Activated T-helper 1 cell treated with anti-CD3 and anti-CD28 coated beads, Interleukin-12 subunit alpha, Interleukin-12 subunit beta, Interleukin-2, Interleukin-4 antibody, amounts not matched to agents 30 ng/mL and 10 ng/mL and 1 ng/mL, durations not matched to agents 14 hours and 24 hours and 36 hours (primary cell): Measurements from ENCODE around the gene ADAM21. TPM values are rescaled to one million over a fixed set of nuclear protein-coding genes. Genes with fewer than 3 reads are reported as not detected.
"Not testable (repeated sequence)": the region's sequence is repeated elsewhere in the genome, so short reads cannot be mapped to it uniquely, and the experiment has no call there.

Source experiments
- DNase-seq: peaks from one replicate; pipeline ENCODE4 v3.0.0; 2021; ENCODE audit warnings: low spot score
- H3K27ac Mint-ChIP-seq: one replicate; pipeline ENCODE4 v1.8.0; 2021; ENCODE audit warnings: mild to moderate bottlenecking, mixed read lengths
- H3K27me3 Mint-ChIP-seq: one replicate; pipeline ENCODE4 v1.8.0; 2022; ENCODE audit warnings: mild to moderate bottlenecking, moderate library complexity, mixed read lengths; ENCODE audit not compliant: insufficient read depth
- H3K36me3 Mint-ChIP-seq: one replicate; pipeline ENCODE4 v1.8.0; 2021; ENCODE audit warnings: low read depth, mixed read lengths
- H3K4me1 Mint-ChIP-seq: one replicate; pipeline ENCODE4 v1.8.0; 2021; ENCODE audit warnings: low read depth, mixed read lengths
- H3K4me3 Mint-ChIP-seq: one replicate; pipeline ENCODE4 v1.8.0; 2021; ENCODE audit warnings: mild to moderate bottlenecking, moderate library complexity, mixed read lengths
- H3K9me3 Mint-ChIP-seq: one replicate; pipeline ENCODE4 v1.8.0; 2021; ENCODE audit warnings: mixed read lengths
- intact Hi-C: fragments of 100-400 bp; cut with micrococcal nuclease; formaldehyde crosslinking; loops from one replicate; pipeline ENCODE4 v1.15.1; 2024
- total RNA-seq: library from RNA; stranded (reverse); gene quantifications from 2 replicates; pipeline ENCODE4 v1.2.3, GENCODE V29; 2022

The ADAM21 gene
- total RNA-seq: not detected in 2 replicates

DNA sequence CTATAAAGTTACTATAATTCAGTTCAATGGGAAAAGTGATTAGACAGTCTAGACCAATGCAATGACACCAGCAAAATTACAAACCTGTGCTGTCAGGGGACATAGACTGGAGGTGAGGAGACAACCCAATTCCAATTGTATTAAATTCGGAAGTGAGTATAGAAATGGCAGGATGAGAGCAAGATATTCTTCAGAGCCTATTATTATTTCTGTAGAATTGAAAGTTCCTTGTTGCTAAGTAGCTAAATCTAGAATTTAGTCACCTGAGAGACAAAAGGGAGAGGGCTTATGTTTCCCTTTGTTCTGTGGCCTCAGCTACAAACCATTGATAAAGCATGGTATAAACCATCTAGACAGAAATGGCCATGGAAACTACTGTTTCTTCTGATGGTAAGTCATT is at the start of gene ADAM21:
TSS of gene ADAM21 (plus strand) at position 301 of the 400 bp plus-strand sequence. CDS start 5,326 bp downstream, outside the sequence.
- no peak within 1 kb of the TSS for H3K27ac Mint-ChIP-seq
- no peak within 1 kb of the TSS for H3K4me3 Mint-ChIP-seq
- no peaks in the 10 kb centered on the region for H3K36me3 Mint-ChIP-seq
- peaks cover 2% of the 10 kb centered on the region for H3K27me3 Mint-ChIP-seq
- intact Hi-C loops: no loop called here
- no peaks in the 10 kb centered on the region for H3K4me1 Mint-ChIP-seq
- DNase-seq: no peak
- no peaks in the 10 kb centered on the region for H3K9me3 Mint-ChIP-seq

DNA sequence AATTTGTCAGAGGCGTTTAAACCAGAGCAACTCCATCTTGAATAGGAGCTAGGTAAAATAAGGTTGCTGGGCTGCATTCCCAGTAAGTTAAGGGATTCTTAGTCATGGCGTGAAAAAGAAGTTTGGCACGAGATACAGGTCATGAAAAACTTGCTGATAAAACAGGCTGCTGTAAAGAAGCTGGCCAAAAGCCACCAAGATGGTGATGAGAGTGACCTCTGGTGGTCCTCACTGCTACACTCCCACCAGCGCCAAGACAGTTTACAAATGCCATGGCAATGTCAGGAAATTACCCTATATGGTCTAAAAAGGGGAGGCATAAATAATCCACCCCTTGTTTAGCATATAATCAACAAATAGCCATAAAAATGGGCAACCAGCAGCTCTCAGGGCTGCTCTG is 48.6 kb upstream of the ADAM21 start:
- H3K9me3 Mint-ChIP-seq, H3K27ac Mint-ChIP-seq, intact Hi-C loops, DNase-seq, H3K4me3 Mint-ChIP-seq, H3K4me1 Mint-ChIP-seq, H3K36me3 Mint-ChIP-seq, H3K27me3 Mint-ChIP-seq: not testable (repeated sequence)

DNA sequence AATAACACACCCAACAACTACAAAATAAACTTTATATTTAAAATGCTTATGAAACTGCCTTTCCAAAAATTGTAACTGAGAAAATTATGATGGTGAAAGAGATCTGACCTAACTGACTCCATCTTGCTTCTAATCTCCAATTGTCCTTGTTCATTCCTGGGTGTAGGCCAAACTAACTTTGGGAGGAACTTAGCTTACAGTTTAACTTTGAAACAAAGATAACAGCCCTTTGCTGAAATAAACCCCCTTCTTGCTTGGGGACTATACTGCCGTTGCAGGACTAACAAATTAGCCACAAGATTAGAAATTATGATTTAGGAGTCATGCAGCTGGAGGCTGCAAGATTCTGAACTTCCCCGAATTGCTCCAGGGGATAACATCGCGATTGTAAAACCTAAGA is 45.8 kb upstream of the ADAM21 start:
- H3K36me3 Mint-ChIP-seq, intact Hi-C loops, H3K4me3 Mint-ChIP-seq, H3K9me3 Mint-ChIP-seq, H3K4me1 Mint-ChIP-seq, DNase-seq, H3K27ac Mint-ChIP-seq, H3K27me3 Mint-ChIP-seq: not testable (repeated sequence)

DNA sequence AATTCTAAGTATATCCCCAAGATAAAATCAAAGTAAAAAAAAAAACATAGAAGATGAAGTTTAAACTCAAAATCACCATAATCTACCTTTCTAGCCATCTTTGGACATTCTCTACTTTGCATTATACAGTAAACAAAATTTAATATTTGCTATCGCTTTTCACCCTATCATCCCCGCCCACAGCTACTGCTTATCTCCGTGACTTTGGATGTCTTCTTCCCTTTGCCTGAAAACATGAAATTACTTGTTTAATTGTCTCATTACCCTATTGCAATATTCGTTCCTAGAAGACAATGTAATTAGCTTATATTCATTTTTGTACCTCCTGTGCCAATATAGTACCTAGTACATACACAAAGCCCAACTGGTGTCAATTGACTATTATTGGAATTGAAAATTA is 44.4 kb upstream of the ADAM21 start:
- no peak for DNase-seq
- no peaks in the 10 kb centered on the region for H3K4me1 Mint-ChIP-seq
- H3K27me3 Mint-ChIP-seq: no peaks in the 10 kb centered on the region
- H3K4me3 Mint-ChIP-seq: no peak overlapping the region
- H3K27ac Mint-ChIP-seq: no peak overlapping the region
- H3K36me3 Mint-ChIP-seq: no peaks in the 10 kb centered on the region
- H3K9me3 Mint-ChIP-seq: no peaks in the 10 kb centered on the region
- intact Hi-C loops: no loop called here

DNA sequence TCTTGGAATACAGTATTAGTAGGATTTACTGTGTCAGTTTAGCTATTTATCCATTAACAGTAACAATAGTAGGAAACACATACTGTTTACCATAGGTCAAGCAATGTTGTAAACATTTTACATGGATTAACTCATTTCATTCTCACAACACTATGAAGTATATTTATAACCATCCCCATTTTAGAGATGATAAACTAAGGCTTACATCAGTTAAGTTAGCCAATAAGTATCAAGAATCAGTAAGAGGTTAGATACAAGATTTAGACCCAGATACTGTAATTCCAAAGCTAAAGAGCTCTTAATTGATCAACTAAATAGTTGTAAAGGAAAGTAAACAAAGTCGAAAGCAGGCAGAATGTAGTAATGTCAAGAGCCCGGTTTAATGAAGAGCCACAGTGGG is 36.2 kb upstream of the ADAM21 start:
- Mint-ChIP-seq H3K27ac (no peak overlapping the region), H3K9me3 (no peaks in the 10 kb centered on the region), H3K4me1 (peaks cover 21% of the 10 kb centered on the region), H3K36me3 (peaks cover 3% of the 10 kb centered on the region), H3K27me3 (no peaks in the 10 kb centered on the region), H3K4me3 (peak overlapping the region; percentile 82)
- DNase-seq: no peak
- intact Hi-C loops: no loop called here

DNA sequence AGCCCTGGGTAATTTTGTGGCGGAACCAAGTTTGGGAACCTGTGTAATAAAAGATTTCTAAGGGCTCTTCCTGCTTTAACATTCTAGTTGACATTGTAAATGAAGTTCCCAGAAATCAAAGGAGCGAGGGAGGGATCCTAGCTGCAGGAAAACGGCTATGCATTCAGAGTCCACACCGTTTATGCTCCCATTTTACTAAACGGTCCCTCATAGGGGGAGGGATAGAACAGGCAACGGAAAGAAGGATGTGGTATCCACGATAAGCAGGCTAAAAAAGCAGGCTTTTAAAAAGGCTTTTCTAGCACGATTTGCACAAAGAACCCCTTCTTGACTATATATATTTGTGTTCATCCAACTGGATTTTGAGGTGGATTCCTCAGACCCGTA is 35.6 kb upstream of the ADAM21 start:
- peak overlapping the region; percentile 91 for H3K4me3 Mint-ChIP-seq
- no peaks in the 10 kb centered on the region for H3K27me3 Mint-ChIP-seq
- H3K36me3 Mint-ChIP-seq: peaks cover 3% of the 10 kb centered on the region
- DNase-seq: no peak
- H3K27ac Mint-ChIP-seq: no peak overlapping the region
- H3K4me1 Mint-ChIP-seq: peaks cover 21% of the 10 kb centered on the region
- H3K9me3 Mint-ChIP-seq: no peaks in the 10 kb centered on the region
- intact Hi-C loops: no loop called here

DNA sequence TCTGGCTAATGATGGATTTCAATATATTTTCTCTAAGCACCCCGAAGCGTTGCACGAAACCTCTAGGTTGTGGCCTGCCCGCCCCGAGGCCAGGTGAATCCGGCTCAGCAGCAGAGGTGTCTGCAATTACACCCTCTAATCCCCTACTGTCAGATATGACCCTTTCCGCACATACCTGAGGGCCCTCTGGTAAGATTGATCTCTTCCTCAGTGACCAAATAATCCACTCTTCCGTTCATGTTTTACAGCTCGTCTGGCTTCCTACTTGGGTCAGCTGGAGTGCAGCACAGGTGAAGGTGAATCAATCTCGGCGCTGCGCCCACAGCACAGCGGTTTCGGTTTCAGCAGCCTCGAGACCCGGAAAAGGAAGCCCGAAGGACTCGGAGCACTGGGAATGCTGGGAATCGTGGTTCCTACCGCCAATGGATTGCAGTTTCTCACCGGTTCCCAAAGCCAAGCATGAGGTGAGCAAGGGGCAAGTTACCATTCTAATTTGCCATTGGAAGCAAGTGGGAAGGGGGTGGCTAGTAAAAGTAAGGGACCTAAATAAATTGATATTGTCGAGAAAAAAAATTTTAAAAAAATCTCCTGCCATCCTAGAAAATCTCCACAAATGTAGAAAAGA is 35.1 kb upstream of the ADAM21 start, which contains the start of gene SYNJ2BP:
TSS of gene SYNJ2BP (minus strand) at position 366 of the 625 bp plus-strand sequence. CDS start at position 239, 127 bp downstream.
- peak within 1 kb of the TSS; percentile 91 for H3K4me3 Mint-ChIP-seq
- peaks cover 21% of the 10 kb centered on the region for H3K4me1 Mint-ChIP-seq
- intact Hi-C loops: no loop called here
- no peaks in the 10 kb centered on the region for H3K9me3 Mint-ChIP-seq
- peaks cover under 1% of the 10 kb centered on the region for H3K27me3 Mint-ChIP-seq
- DNase-seq: peak; percentile 22
- H3K36me3 Mint-ChIP-seq: peaks cover 3% of the 10 kb centered on the region
- H3K27ac Mint-ChIP-seq: no peak within 1 kb of the TSS

DNA sequence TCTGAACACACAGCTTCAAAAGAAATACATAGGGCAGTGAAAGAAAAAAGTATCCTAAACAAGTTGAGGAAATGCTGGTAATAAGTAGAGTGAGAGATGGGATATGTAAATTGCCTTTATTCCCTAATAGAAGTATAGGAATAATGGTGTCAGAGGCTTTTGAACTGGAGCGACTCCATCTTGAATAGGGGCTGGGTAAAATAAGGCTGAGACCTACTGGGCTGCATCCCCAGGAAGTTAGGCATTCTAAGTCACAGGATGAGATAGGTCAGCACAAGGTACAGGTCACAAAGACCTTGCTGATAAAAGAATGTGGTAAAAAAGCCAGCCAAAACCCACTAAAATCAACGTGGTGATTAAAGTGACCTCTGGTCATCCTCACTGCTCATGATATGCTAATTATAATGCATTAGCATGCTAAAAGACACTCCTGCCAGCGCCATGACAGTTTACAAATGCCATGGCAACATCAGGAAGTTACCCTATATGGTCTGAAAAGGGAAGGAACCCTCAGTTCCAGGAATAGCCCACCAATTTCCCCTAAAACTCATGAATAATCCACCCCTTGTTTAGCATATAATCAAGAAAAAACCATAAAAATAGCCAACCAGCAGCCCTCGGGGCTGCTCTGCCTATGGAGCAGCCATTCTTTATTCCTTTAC is 32.6 kb upstream of the ADAM21 start:
- H3K27ac Mint-ChIP-seq, H3K9me3 Mint-ChIP-seq, DNase-seq, H3K4me3 Mint-ChIP-seq, H3K36me3 Mint-ChIP-seq, intact Hi-C loops, H3K27me3 Mint-ChIP-seq: not testable (repeated sequence)
- peaks cover 21% of the 10 kb centered on the region for H3K4me1 Mint-ChIP-seq

DNA sequence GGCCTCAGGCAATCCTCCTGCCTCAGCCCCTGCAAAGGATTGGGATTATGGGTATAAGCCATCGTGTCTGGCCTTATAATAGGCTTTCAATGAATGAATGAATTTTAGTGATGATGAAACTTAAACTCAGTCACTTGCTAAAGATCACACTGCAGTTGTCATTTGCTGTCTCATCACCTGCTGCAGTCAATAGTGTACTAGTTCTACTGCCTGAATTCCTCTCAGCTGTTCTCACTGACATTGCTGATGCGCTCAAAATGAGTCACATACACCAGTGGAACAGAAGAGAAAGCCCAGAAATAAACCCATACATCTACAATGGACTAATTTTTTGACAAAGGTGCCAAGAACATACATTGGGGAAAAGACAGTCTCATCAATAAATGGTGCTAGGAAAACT is 29.4 kb upstream of the ADAM21 start:
- no peaks in the 10 kb centered on the region for H3K4me1 Mint-ChIP-seq
- H3K36me3 Mint-ChIP-seq: no peaks in the 10 kb centered on the region
- H3K9me3 Mint-ChIP-seq: peaks cover 11% of the 10 kb centered on the region
- DNase-seq: no peak
- H3K27ac Mint-ChIP-seq: no peak overlapping the region
- intact Hi-C loops: no loop called here
- no peak overlapping the region for H3K4me3 Mint-ChIP-seq
- H3K27me3 Mint-ChIP-seq: peaks cover 6% of the 10 kb centered on the region

DNA sequence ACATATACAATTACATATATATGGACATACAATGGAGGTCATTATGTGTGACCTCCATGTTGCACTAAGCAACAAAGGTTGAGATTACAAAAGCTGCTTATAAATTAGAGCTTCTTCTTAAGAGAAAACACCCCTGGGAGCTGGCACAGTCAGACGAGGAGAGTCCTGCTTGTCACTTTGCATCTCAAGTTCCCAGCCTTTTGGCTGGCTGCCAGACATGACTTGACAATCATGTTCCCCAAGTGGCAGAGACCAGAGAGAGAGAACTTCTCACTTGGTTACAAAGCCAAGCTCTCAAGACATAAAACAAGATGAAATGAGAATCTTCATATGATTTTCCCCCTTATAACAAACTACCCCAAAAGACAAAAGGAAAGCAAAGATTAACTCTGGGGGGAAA is 26.6 kb upstream of the ADAM21 start:
- H3K9me3 Mint-ChIP-seq: peaks cover 11% of the 10 kb centered on the region
- H3K36me3 Mint-ChIP-seq: no peaks in the 10 kb centered on the region
- H3K27me3 Mint-ChIP-seq: peaks cover 6% of the 10 kb centered on the region
- H3K4me3 Mint-ChIP-seq: no peak overlapping the region
- intact Hi-C loops: no loop called here
- no peak overlapping the region for H3K27ac Mint-ChIP-seq
- DNase-seq: no peak
- no peaks in the 10 kb centered on the region for H3K4me1 Mint-ChIP-seq

DNA sequence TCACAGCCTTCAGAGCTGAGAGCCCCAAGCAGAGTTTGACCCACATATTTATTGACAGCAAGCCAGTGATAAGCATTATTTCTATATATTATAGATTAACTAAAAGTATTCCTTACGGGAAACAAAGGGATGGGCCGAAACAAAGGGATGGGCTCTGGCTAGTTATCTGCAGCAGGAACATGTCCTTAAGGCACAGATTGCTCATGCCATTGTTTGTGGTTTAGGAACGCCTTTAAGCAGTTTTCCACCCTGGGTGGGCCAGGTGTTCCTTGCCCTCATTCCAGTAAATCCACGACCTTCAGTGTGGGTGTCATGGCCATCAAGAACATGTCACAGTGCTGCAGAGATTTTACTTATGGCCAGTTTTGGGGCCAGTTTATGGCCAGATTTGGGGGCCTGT is 25.4 kb upstream of the ADAM21 start:
- H3K9me3 Mint-ChIP-seq: peaks cover 13% of the 10 kb centered on the region
- H3K4me3 Mint-ChIP-seq, H3K4me1 Mint-ChIP-seq, H3K27ac Mint-ChIP-seq, DNase-seq, H3K27me3 Mint-ChIP-seq, intact Hi-C loops, H3K36me3 Mint-ChIP-seq: not testable (repeated sequence)

DNA sequence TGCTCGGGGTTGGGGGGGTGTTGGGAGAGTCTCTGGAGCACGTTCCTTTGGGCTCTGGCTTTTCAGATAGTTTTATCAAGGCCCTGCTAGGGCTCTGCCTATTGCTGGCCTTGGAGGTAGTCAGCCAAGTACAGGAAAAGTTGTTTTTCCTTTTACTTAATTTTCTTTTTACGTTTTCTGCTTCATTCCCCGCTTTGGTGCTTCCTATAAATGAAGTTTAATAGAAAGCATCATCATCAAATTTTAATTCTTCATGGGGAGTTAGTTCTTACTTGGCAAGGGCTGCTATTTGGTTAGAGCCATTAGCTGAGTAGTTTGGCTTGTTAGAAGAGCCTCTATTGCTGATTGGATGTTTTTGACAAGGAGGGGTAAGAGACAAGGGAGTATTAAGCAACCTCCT is 15.1 kb upstream of the ADAM21 start:
- H3K36me3 Mint-ChIP-seq: no peaks in the 10 kb centered on the region
- intact Hi-C loops: no loop called here
- H3K27ac Mint-ChIP-seq: no peak overlapping the region
- DNase-seq: no peak
- H3K4me3 Mint-ChIP-seq: no peak overlapping the region
- peaks cover 4% of the 10 kb centered on the region for H3K27me3 Mint-ChIP-seq
- H3K4me1 Mint-ChIP-seq: no peaks in the 10 kb centered on the region
- H3K9me3 Mint-ChIP-seq: peaks cover 44% of the 10 kb centered on the region

DNA sequence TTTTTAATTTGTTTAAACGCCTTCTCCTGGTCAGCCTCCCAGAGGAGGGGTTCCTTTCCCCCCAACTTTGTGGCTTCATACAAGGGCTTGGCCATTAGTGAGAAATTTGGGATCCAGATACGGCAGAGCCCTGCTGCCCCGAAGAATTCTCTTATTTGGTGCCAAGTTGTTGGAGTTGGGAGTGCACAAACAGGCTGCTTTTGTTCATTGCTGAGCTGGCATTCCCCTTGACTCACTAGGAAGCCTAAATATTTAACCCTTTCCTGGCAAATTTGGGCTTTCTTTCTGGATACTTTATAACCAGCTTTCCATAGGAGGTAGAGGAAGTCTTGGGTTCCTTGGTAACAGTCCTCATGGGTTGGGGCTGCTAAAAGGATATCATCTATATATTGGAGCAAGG is 10.3 kb upstream of the ADAM21 start:
- intact Hi-C loops: no loop called here
- Mint-ChIP-seq H3K9me3 (peaks cover 34% of the 10 kb centered on the region), H3K4me3 (no peak overlapping the region), H3K27me3 (peaks cover 4% of the 10 kb centered on the region), H3K4me1 (no peaks in the 10 kb centered on the region), H3K36me3 (peaks cover 2% of the 10 kb centered on the region), H3K27ac (no peak overlapping the region)
- no peak for DNase-seq
